ENCODE results near the gene COL5A1.
"Not testable (repeated sequence)": the region's sequence is repeated elsewhere in the genome, so short reads cannot be mapped to it uniquely, and the experiment has no call there.

COL5A1 gene

GRCh38 chr9:134680393-134681060 is 38.9 kb downstream of the COL5A1 start:
- DNase-seq, result no peak

- DNase-seq, result no peak
These were observed 39.6 kb downstream of the COL5A1 start for GRCh38 chr9:134681061-134681661.

GRCh38 chr9:134682026-134682425 is 40.4 kb downstream of the COL5A1 start:
- DNase-seq, result no peak

- DNase-seq, result no peak
These were observed 41.2 kb downstream of the COL5A1 start for GRCh38 chr9:134682651-134683364.

GRCh38 chr9:134683714-134684374 is 42.2 kb downstream of the COL5A1 start:
- no peak for DNase-seq

GRCh38 chr9:134684375-134684723 is 42.7 kb downstream of the COL5A1 start:
- DNase-seq, result no peak

GRCh38 chr9:134684941-134685340 is 43.3 kb downstream of the COL5A1 start:
- not testable (repeated sequence) for DNase-seq

GRCh38 chr9:134685784-134686183 is 44.2 kb downstream of the COL5A1 start:
- DNase-seq, result no peak

- DNase-seq, result no peak
These were observed 45.3 kb downstream of the COL5A1 start for GRCh38 chr9:134686896-134687295.

GRCh38 chr9:134687556-134687955 is 46.0 kb downstream of the COL5A1 start:
- no peak for DNase-seq

- DNase-seq, result no peak
These were observed 46.6 kb downstream of the COL5A1 start for GRCh38 chr9:134688231-134688630.

GRCh38 chr9:134688661-134689320 is 47.2 kb downstream of the COL5A1 start:
- DNase-seq, result no peak

GRCh38 chr9:134689321-134690181 is 47.9 kb downstream of the COL5A1 start:
- no peak for DNase-seq

- no peak for DNase-seq
These were observed 48.7 kb downstream of the COL5A1 start for GRCh38 chr9:134690301-134690751.

GRCh38 chr9:134690946-134691694 is 49.5 kb downstream of the COL5A1 start:
- no peak for DNase-seq

GRCh38 chr9:134691695-134692572 is 50.3 kb downstream of the COL5A1 start:
- DNase-seq, result no peak

- no peak for DNase-seq
These were observed 50.9 kb downstream of the COL5A1 start for GRCh38 chr9:134692573-134692860.

- no peak for DNase-seq
These were observed 51.4 kb downstream of the COL5A1 start for GRCh38 chr9:134693011-134693410.

- DNase-seq, result no peak
These were observed 52.2 kb downstream of the COL5A1 start for GRCh38 chr9:134693641-134694367.

- no peak for DNase-seq
These were observed 52.7 kb downstream of the COL5A1 start for GRCh38 chr9:134694368-134694665.

Data from activated CD4-positive, alpha-beta T cell treated with anti-CD3 and anti-CD28 coated beads for 4 hours (primary cell).